Mesodermal cell (in vitro differentiated cells): ENCODE data around the gene NUP50.

ENCODE experiments used
- H3K27ac ChIP-seq: 2 replicates; pipeline ENCODE4 v1.7.0; 2013; ENCODE audit warnings: mild to moderate bottlenecking, low read depth, low read length, moderate library complexity; ENCODE audit not compliant: severe bottlenecking
- H3K36me3 ChIP-seq: 2 replicates; pipeline ENCODE4 v1.7.1; 2013; ENCODE audit warnings: mild to moderate bottlenecking, low read length, moderate library complexity; ENCODE audit not compliant: control insufficient read depth, insufficient read depth
- H3K4me1 ChIP-seq: one replicate; pipeline ENCODE4 v1.7.1; 2013; ENCODE audit warnings: mild to moderate bottlenecking, low read length; ENCODE audit not compliant: insufficient read depth, control insufficient read depth, poor library complexity, severe bottlenecking
- H3K4me3 ChIP-seq: 2 replicates; pipeline ENCODE4 v1.7.0; 2013; ENCODE audit warnings: low read length, control low read depth, mild to moderate bottlenecking; ENCODE audit not compliant: insufficient read depth, poor library complexity, severe bottlenecking; ENCODE audit errors: extremely low read depth
- H3K9me3 ChIP-seq: 2 replicates; pipeline ENCODE4 v1.7.1; 2013; ENCODE audit warnings: mild to moderate bottlenecking, low read length, moderate library complexity; ENCODE audit not compliant: control insufficient read depth
- WGBS, 2 experiments: methylation state at CpG; one replicate each; pipeline ENCODE4 v1.1.5; 2013; ENCODE audit warnings: missing lambda C conversion rate in 2 of 2; ENCODE audit not compliant: insufficient coverage in 2 of 2; 5-methylcytosine and 5-hydroxymethylcytosine counted together

The NUP50 gene

DNA sequence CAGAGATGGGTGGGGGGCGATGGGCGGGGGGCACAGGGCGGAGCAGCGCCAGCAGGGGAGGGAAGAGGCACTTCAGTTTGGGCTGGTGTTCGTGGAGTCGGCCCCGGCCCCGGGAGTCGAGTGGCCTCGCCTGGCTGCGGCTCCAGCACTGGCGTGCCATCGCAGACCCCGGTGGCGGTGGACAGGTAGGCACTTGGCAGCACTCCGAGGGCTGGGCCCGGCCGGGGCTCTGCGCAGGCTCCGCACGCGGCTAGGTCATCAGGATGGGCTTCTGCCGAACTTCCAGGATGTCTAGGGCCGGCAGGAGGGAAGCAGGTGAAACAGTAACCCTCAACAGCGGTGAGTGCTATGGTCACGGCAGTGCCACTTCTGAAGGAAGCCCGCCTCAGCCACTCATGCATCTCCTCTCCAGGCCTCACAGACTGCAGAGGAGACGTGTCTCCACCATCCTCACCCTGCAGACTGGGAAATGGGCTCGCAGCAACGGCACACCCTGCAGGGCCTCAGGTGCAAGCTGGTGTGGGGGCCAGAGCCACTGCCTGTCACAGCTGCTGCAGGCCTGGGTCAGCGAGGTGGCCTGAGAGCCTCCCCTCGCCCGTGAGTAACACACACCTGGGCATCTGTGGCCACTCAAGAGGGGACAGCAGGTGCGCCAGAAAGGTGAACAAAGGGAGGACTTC lies 33.3 kb downstream of the NUP50 start:
- peaks cover 27% of the 10 kb centered on the region for H3K4me1 ChIP-seq
- no peaks in the 10 kb centered on the region for H3K9me3 ChIP-seq
- no peak overlapping the region for H3K27ac ChIP-seq
- 89 to 96% methylated on average over 33 to 34 of the region's 34 CpGs for WGBS, 2 experiments
- H3K4me3 ChIP-seq = no peak overlapping the region
- H3K36me3 ChIP-seq = peaks cover 41% of the 10 kb centered on the region

DNA sequence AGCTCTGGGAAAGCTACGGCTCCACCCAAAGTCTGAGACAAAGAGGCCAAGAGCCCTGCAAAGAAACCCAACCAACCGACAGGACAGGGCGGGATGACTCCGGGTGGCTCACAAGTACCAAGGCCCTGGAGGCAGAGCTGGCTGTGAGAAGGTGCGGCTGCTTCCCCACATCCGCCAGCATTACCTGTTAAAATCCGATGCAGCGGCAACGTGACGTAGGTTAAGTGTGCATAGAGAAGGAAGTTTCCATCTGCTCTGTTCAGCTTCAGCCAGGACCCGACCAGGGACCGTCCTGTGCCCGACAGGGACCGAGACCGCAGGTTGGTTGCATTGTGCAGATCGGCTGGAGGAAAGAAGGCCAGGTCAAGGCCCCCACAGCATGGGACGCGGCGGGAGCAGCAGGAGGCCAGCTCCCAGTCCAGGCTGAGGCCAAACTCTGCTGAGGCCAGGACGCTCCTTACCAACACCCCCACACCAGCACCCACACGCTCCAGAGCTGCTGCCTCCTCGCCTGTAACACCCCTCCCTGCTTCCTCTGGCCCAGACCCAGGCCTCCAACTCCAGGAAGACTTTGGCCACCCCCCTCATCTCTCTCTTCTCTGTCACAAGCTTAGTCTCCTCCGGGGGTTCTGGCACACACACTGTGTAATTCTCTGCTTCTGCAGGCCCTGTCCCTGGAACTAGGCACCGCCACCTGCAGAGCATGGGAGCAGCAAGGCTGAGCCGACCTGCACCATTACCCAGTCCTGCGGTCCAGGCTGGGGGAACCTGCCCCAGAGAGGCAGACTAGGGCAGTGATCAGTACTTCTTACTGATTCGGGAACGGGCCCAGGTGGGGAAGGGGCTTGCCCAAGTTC lies 34.1 kb downstream of the NUP50 start:
- no peak overlapping the region for H3K4me3 ChIP-seq
- 85 to 87% methylated on average over 17 to 28 of the region's 28 CpGs for WGBS, 2 experiments
- H3K36me3 ChIP-seq = peaks cover 47% of the 10 kb centered on the region
- no peaks in the 10 kb centered on the region for H3K9me3 ChIP-seq
- no peak overlapping the region for H3K27ac ChIP-seq
- H3K4me1 ChIP-seq = peaks cover 30% of the 10 kb centered on the region

DNA sequence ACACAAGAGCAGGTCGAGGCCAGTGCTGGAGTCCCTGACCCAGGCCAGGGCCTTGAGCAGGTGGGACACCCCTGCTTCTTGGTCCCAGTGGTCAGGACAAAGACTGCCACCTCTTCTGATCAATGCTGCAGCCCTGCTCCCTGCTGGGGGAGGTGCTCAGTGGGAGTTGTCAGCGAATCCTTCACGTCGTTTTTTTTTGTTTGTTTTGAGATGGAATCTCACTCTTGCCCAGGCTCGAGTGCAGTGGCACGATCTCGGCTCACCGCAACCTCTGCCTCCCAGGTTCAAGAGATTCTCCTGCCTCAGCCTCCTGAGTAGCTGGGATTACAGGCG lies 34.7 kb downstream of the NUP50 start:
- H3K4me1 ChIP-seq = peaks cover 25% of the 10 kb centered on the region
- H3K9me3 ChIP-seq = no peaks in the 10 kb centered on the region
- 63 to 92% methylated on average over 1 to 2 of the region's 9 CpGs for WGBS, 2 experiments
- H3K27ac ChIP-seq = no peak overlapping the region
- H3K36me3 ChIP-seq = peaks cover 51% of the 10 kb centered on the region
- H3K4me3 ChIP-seq = no peak overlapping the region

DNA sequence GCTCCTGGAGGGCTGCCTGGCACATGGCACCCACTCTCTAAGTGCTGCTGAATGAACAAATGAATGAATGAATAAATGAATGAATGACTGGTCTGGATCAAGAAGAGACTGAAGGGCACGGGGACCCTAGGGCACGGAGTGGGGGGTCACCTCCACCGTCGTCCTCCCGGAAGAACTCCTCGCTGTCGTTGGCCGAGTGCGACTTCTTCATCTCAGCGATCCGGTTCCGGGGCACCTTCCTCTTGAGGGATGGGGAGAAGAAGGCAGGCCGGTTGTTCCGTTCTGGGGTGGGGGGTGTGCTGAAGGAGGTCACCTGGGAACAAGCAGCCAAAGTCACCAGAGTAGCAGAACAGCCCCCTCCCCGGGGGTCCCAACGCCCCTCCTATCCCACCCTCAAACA lies 36.0 kb downstream of the NUP50 start:
- Histone ChIP-seq H3K4me3 (no peak overlapping the region), H3K27ac (no peak overlapping the region), H3K36me3 (peaks cover 55% of the 10 kb centered on the region), H3K9me3 (no peaks in the 10 kb centered on the region), H3K4me1 (peaks cover 24% of the 10 kb centered on the region)
- 96 to 98% methylated on average over 10 to 14 of the region's 16 CpGs for WGBS, 2 experiments

DNA sequence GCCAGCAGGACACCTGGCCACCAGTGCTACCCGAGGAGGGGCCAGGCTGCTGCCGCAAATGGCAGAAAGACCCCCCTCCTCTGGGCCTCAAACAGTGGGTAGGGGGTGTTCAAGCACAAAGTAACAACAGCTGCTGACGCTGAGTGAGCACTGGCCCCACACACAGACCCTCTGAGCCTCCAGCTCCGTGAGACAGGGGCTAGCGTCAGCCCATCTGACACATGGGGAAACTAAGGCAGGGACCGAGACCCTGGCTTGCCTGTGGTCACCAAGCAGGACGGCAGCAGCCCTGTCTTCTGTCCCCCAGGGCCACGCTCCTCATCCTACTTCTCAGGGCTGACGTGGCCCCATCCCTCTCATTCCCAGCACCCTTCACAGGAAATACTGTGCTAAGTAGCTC lies 36.5 kb downstream of the NUP50 start:
- Histone ChIP-seq H3K27ac (no peak overlapping the region), H3K36me3 (peaks cover 51% of the 10 kb centered on the region), H3K4me1 (peaks cover 24% of the 10 kb centered on the region), H3K4me3 (no peak overlapping the region), H3K9me3 (no peaks in the 10 kb centered on the region)
- 79 to 83% methylated on average over 7 to 9 of the region's 9 CpGs for WGBS, 2 experiments

DNA sequence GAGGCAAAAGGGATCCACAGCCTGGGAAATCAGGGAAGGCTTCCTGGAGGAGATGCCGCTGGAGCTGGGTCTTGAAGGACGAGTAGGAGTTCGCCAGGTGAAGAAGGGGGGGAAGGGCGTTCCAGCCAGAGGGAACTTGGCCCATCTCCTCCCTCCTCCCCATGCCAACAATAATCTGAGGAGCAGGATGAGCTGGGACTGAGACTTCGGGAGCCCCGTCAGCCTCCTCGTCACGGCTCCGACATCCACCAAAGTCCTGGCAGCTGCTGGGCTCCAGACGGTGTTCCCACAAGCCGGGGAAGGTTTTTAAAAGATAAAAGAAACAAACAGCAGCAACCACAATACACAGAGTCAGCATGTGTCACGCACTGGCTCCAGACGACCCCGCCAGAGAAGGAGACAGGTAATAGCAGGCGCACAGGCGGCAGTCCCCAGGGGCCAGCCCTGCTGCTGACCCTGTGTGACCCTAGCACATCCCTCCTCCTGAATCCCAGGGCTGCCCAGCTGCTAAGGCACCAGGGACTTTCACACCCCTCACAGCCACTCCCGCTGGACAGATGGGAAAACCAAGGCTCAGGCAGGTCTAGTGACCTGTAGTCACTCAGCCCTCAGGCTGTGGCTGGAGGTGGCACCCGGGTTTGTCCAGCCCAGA lies 37.3 kb downstream of the NUP50 start:
- H3K27ac ChIP-seq = peak overlapping the region; percentile 55
- H3K9me3 ChIP-seq = no peaks in the 10 kb centered on the region
- whole genome bisulfite sequencing, 2 experiments = 71 to 81% methylated on average over 8 to 9 of the region's 18 CpGs

DNA sequence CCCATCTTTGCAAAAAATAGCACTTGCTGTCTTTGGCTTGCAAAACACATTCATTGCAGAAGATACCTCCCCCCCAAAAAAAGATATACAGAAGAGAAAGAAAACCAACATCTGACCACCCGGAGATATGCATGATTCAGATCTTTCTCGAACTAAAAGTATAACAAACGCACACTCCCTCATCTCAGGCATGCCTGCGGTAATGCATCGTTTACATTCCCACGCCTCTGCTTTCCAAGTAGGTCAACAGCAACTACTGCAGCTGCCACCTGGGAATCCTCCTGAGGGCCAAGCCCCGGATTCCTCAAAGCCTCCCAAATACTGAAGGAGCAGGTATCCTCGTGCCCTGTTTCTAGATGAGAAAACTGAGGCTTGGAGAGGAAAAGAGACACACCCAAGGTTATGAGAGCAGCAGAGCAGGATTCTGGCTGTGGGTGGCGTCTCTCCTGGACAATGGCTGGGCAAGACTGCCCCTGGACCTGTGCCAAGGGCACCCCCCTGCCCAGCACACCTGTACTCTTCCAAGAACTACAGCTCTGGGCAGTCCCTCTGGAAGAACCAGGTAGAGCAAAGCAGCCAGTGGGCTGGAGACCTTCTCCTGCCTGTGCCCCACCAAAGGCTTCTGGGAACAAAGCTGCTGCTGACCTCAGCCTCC lies 38.1 kb downstream of the NUP50 start:
- H3K27ac ChIP-seq = peak overlapping the region; percentile 55
- H3K4me1 ChIP-seq = peaks cover 24% of the 10 kb centered on the region
- no peaks in the 10 kb centered on the region for H3K9me3 ChIP-seq
- peaks cover 38% of the 10 kb centered on the region for H3K36me3 ChIP-seq
- WGBS, 2 experiments = 90% methylated on average over 8 to 9 of the region's 9 CpGs
- H3K4me3 ChIP-seq = no peak overlapping the region

More for the DNA sequence above, 37.3 kb downstream of the NUP50 start:
- H3K4me3 ChIP-seq = no peak overlapping the region
- peaks cover 45% of the 10 kb centered on the region for H3K36me3 ChIP-seq
- peaks cover 24% of the 10 kb centered on the region for H3K4me1 ChIP-seq

DNA sequence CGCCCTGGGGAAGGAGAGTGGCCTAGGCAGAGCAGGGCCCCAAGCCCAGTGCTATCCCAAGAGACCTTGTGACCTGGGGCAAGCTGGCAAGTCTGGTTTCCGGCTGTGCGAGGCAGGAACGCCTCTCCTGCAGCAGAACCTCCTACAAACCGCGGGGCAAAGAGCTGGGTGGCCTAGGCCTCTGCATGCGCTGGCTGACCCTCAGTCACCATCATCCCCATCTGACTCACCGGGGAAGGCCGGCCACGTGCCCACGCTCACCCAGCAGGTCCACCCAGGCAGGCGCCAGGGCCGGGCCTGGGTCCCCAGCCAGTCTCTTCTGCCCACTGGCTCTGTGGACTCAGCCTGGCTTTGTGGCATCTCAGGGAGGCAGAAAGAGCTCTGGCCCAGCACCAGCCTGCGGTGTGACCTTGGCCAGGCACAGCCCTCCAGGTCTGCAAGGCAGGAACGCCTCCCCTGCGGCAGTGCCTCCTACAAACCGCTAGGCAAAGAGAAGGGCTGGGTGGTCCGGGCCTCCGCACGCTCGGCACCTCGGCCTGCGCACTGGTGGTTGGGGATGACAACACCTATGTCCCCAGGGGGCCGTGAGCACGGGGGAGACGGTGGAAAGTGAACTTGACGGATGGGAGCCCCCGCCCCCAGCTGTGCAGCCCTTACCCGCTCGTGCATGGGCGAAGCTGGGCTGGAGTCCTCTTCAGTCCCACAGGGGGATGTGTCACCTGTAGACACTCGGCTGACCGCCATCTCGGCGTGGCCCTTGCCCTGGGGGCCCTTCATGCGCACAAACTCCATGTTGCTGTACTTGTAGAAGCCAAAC lies 38.8 kb downstream of the NUP50 start:
- WGBS, 2 experiments = 92 to 93% methylated on average over 34 to 36 of the region's 36 CpGs
- Histone ChIP-seq H3K27ac (no peak overlapping the region), H3K4me3 (no peak overlapping the region), H3K4me1 (peaks cover 24% of the 10 kb centered on the region), H3K9me3 (no peaks in the 10 kb centered on the region), H3K36me3 (peaks cover 38% of the 10 kb centered on the region)

DNA sequence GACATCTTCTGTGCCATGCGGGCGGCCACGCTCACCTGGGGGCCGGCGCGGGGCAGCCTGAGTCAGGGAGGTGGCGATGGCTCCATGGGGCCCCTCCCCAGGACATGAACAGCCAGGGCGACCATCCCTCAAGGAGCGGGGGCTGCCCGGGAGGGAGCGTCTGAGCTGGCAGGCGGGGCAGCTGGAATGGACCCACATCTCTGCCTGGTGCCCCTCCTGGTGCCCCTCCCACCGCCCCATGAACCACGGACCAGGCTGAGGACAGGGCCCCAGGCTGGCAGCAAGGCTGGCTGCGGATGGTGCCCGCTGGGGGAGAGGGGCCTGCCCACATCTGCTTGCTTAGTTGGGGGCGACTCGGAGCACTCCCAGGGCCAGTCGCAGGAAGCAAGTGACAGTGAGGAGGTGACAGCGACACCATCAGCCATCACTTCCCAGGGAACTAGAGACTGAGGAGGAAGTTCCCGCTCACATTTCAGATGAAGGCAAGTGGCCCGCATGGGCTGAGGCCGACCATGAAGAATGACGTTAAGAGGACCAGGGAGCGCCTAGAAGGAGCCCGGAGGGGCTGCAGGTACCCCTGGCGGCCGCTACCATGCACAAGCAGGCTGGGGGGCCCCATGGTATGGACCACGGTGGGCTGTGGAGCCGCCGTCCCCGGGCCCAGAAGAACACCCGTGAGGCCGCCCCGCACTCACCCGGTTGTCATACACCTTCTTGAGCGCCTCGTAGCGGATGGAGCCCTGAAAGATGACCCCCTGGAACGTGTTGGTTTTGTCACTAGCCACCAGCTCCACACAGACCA lies 39.6 kb downstream of the NUP50 start:
- H3K36me3 ChIP-seq = peaks cover 40% of the 10 kb centered on the region
- H3K4me3 ChIP-seq = no peak overlapping the region
- peaks cover 24% of the 10 kb centered on the region for H3K4me1 ChIP-seq
- WGBS, 2 experiments = 91 to 96% methylated on average over 35 to 39 of the region's 40 CpGs
- no peaks in the 10 kb centered on the region for H3K9me3 ChIP-seq
- H3K27ac ChIP-seq = no peak overlapping the region
